Measurements from ENCODE around the gene ZNF624.

ZNF624 gene

GRCh38 chr17:16593356-16594102 lies 60.1 kb downstream of the ZNF624 start:
- DNase-seq (ENCODE audit: low read depth): no peak

GRCh38 chr17:16589097-16589969 lies 64.3 kb downstream of the ZNF624 start:
- DNase-seq (ENCODE audit: low read depth): peak; percentile 91

DNA sequence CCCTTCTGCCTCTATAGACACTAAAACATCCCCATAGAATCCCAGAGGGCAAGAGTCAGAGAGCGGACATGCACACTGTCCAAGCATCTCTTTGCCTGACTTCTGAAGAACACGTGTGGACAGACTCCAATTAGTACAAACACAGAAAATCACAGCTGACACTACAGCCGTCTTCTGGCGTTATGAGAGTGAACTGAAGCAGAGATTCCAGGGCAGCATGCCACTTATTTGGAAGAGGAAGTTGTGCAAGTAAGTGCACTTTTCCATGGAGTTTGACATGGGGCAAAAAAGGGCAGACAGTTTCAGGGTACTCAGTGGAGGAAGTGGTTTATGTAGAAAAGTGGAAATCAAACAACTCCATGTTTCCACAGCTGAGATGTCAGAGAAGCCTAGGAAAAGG lies 67.9 kb downstream of the ZNF624 start:
- no peak for DNase-seq (ENCODE audit: low read depth)

DNA sequence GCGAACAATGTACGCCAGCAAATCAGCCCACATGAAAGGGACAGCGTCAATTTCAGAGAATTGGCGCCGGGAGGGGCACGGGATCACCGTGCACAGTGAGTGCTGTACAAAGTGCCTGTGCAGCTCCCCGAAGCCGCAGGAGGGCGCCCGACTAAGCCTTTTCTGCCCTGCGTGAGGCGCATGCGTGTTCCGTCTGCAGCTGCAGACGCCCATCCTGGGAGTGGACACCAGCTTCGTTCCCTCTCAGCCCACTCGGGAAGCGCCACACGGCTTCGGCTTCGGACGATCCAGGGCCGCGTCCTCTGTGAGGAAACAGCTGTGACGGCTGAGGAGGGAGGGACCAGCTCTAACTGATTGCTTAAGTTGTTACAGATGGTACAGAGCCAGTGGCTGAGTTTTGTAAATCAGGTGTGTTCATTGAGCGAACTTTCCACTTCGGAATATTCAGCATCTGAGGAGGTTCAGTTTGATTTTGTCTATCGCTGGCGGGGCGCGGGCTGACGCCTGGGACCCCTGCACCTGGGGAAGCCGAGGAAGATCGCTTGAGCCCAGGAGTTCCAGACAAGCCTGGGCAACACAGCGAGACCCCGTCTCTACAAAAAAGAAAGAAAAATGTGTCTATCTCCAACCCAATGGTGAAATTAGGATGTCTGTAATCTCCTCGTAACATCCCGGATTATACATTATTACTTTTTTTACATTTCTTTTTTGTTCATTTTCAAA lies 69.2 kb downstream of the ZNF624 start:
- peak; percentile 86 for DNase-seq (ENCODE audit: low read depth)

DNA sequence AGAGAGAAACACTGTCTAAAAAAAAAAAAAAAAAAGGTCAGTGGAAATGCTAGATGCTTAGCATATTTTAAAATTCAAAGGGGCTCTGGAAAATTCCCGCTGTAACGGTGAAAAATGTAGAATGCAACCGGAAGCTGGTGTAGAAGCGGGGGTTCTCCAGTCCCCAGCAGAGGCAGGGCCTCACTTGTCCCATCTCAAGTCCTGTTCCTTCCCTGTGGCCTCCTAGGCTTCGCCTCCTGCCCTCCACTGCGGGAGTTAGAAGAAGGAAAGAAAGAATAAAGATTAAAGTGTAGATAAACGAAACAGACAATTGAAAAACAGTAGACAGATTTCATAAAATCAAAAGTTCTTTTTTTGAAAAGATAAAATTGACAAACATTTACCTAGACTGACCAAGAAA lies 69.9 kb downstream of the ZNF624 start:
- DNase-seq (ENCODE audit: low read depth): no peak

DNA sequence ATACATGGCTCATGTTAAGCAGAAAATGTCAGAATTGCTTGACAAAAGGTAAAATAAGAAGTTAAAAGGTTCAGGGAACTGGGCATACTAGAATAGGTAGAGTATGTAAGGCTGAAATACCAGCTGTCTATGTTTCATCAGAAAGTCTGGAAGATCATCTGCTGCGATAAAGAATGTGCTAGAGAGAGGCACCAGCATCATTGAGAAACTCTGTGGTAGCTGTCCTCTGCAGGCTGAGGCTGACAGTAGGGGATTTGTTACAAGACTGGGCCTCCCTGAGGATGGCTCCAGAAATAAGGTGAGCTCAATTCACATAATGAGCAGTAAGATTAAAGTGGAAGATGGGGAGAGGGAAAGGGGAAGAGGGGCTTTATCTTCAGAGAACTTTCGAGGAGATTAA lies 80.2 kb downstream of the ZNF624 start:
- no peak for DNase-seq (ENCODE audit: low read depth)

Data from stimulated activated CD8-positive, alpha-beta memory T cell treated with anti-CD3 and anti-CD28 coated beads, Interleukin-15, amount 100 ng/mL, for 24 hours (primary cell).